Psoas muscle (tissue), 8 donors: ENCODE results near the gene RELT. TPM values are rescaled to one million over a fixed set of nuclear protein-coding genes. Genes with fewer than 3 reads are reported as not detected.

Source experiments
- ATAC-seq, 4 donors: fragments of 200-7000 bp; cut with Tn5 transposase; one replicate each; pipeline ENCODE4 v1.9.1; 2020; ENCODE audit warnings: moderate library complexity in 3 of 4, mild to moderate bottlenecking in 2 of 4
- DNase-seq, 2 donors: peaks; one replicate each; pipeline ENCODE4 v3.0.0-alpha.2; 2020
- H3K27ac ChIP-seq: fragments of 200-600 bp; one replicate; pipeline ENCODE4 v1.8.0; 2022
- H3K27me3 ChIP-seq, 3 donors: fragments of 200-600 bp in 1 of 3; one replicate each; pipeline versions ENCODE4 v1.6.1 to v1.8.0; 2013 to 2022; ENCODE audit warnings: low read length in 2 of 3, mild to moderate bottlenecking in 2 of 3, moderate library complexity in 1 of 3; ENCODE audit not compliant: insufficient read depth in 3 of 3
- H3K36me3 ChIP-seq, 2 donors: fragments of 200-600 bp in 1 of 2; one replicate each; pipeline versions ENCODE4 v1.6.1 to v1.8.0; 2013 to 2022; ENCODE audit warnings: low read depth in 1 of 2, mild to moderate bottlenecking in 1 of 2, moderate library complexity in 1 of 2; ENCODE audit not compliant: insufficient read depth in 1 of 2
- H3K4me1 ChIP-seq: fragments of 200-600 bp; one replicate; pipeline ENCODE4 v1.8.0; 2022
- H3K4me3 ChIP-seq: fragments of 200-600 bp; one replicate; pipeline ENCODE4 v1.8.0; 2022; ENCODE audit warnings: mild to moderate bottlenecking
- H3K9me3 ChIP-seq: fragments of 200-600 bp; one replicate; pipeline ENCODE4 v1.8.0; 2022
- CTCF ChIP-seq: fragments of 200-600 bp; IDR thresholded peaks from one replicate; pipeline ENCODE4 v1.8.0; 2022; ENCODE audit warnings: antibody characterized with exemption
- WGBS, 3 donors: extraction: QIAGEN DNeasy Blood & Tissue Kit; methylation state at CpG; one replicate each; pipeline versions ENCODE4 v1.1.6 to v1.1.7; 2013; 5-methylcytosine and 5-hydroxymethylcytosine counted together
- intact Hi-C, 2 donors: fragments of 100-400 bp; cut with DNase I; formaldehyde crosslinking; loops; one replicate each; pipeline versions ENCODE4 v1.11.0 to v1.14.2; 2022
- polyA plus RNA-seq, 3 donors: library from polyadenylated mRNA; stranded (reverse); fragments of 200-250 nt; gene quantifications; one replicate each; pipeline ENCODE4 v1.2.3, GENCODE V29; 2013
- total RNA-seq, 4 donors: library from RNA; stranded (reverse); fragmentation: NEBNext Ultra II Directional in 2 of 4; extraction: Animal tissue kit (Norgen Biotek cat#: 25700) in 2 of 4; gene quantifications; one replicate each; pipeline versions ENCODE4 v1.2.1 to v1.2.4, GENCODE V29; 2021 to 2023
- donor health status: healthy with polysubstance abuse.
- donor health status: DM: no; HTN: no; CAD: no; lungs with moderate emphysema.
- donor health status: Bipolar disorder and iron deficiency.
- donor health status: healthy.
- donor health status: DM: yes; HTN: yes; CAD: no.
- donor health status: DM: no; HTN: no; CAD: no.
- donor health status: DM: no; HTN: no; CAD: no.
- donor health status: DM: yes; HTN: yes; CAD: no.

The RELT gene
- total and polyA plus RNA-seq, 7 donors = 4.9 to 33.0 (median 15.5) TPM

- WGBS, 3 donors = 89 to 94% (median 91%) methylated on average over 22 of the region's 22 CpGs
- ATAC-seq (no peak), DNase-seq (no peak)
- TF ChIP-seq CTCF = no peak
- peaks cover 0 to 38% of the 10 kb centered on the region in 2 donors for H3K36me3 ChIP-seq
- H3K27me3 ChIP-seq = no peaks in the 10 kb centered on the region
- H3K4me1 ChIP-seq = peaks cover 15% of the 10 kb centered on the region
- no peak overlapping the region for H3K4me3 ChIP-seq
- no peak overlapping the region for H3K27ac ChIP-seq
- intact Hi-C loops = no loop called here
- H3K9me3 ChIP-seq = no peaks in the 10 kb centered on the region
These were observed 19.0 kb upstream of the RELT start for GRCh38 chr11:73356979-73357860.

GRCh38 chr11:73358071-73358470 lies 18.1 kb upstream of the RELT start:
- Histone ChIP-seq H3K4me1 (peaks cover 15% of the 10 kb centered on the region), H3K27me3 (no peaks in the 10 kb centered on the region), H3K27ac (no peak overlapping the region), H3K4me3 (no peak overlapping the region), H3K9me3 (no peaks in the 10 kb centered on the region), H3K36me3 (peaks cover 0 to 40% of the 10 kb centered on the region in 2 donors)
- TF ChIP-seq CTCF = no peak
- no peak for ATAC-seq
- intact Hi-C loops = no loop called here
- WGBS, 3 donors = 80 to 81% (median 80%) methylated on average over 4 to 5 of the region's 5 CpGs
- DNase-seq = no peak

- no peak overlapping the region for H3K4me3 ChIP-seq
- intact Hi-C loops = no loop called here
These were observed 16.9 kb upstream of the RELT start for GRCh38 chr11:73359341-73359740.

DNA sequence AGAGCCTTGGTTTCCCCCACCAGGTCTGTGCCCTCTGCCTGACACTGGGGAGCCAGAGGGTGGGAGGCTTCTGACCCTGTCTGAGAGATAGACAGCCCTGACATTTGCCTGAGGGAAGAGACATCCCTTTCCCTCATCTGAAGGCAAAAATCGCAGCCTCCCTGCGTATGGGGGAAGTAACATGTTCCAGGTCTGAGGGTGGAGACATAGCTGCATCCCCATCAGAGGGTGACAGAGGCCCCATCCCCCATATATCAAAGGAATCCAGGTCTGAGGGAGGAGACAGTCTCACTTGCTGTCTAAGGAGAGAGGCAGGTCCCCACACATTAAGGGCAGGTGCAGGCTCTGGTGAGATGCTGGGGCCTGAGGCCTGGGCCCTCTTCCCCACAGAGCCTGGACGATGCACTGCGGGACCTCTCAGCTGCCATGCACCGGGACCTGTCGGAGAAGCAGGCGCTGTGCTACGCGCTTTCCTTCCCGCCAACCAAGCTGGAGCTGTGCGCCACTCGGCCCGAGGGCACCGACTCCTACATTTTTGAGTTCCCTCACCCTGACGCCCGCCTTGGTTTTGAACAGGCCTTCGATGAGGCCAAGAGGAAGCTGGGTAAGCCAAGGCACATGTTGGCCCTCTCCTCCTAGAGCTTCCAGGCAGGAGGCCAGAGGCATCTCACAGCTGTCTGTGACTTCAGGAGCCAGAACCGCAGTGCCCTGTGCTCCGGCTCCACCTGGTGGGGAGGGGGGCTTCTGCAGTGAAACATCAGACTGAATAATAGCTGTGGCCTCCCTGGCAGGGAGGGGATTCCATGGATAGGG lies 16.1 kb upstream of the RELT start:
- ATAC-seq = peak; percentile 80 to 88 (median 86)
- Histone ChIP-seq H3K4me1 (peaks cover 12% of the 10 kb centered on the region), H3K4me3 (no peak overlapping the region), H3K36me3 (peaks cover 0 to 53% of the 10 kb centered on the region in 2 donors), H3K9me3 (no peaks in the 10 kb centered on the region), H3K27me3 (no peaks in the 10 kb centered on the region), H3K27ac (peak overlapping the region; percentile 43)
- WGBS, 3 donors = 70 to 75% (median 70%) methylated on average over 19 of the region's 19 CpGs
- TF ChIP-seq CTCF = peak; percentile 54
- peak; percentile 65 to 83 for DNase-seq
- intact Hi-C loops = no loop called here

More at GRCh38 chr11:73359341-73359740, 16.9 kb upstream of the RELT start:
- TF ChIP-seq CTCF = no peak
- DNase-seq = peak; percentile 64 to 85
- peak; percentile 22 to 62 (median 34) for ATAC-seq
- no peaks in the 10 kb centered on the region for H3K27me3 ChIP-seq
- peak overlapping the region; percentile 43 for H3K27ac ChIP-seq
- peaks cover 0 to 47% of the 10 kb centered on the region in 2 donors for H3K36me3 ChIP-seq
- 41 to 65% (median 53%) methylated on average over 11 of the region's 11 CpGs for WGBS, 3 donors
- H3K9me3 ChIP-seq = no peaks in the 10 kb centered on the region
- H3K4me1 ChIP-seq = peaks cover 12% of the 10 kb centered on the region
